ENCODE results near the gene KPRP. TPM values are rescaled to one million over a fixed set of nuclear protein-coding genes. Genes with fewer than 3 reads are reported as not detected.

KPRP gene
- total RNA-seq, 1 donor from 2014 or later: not detected

DNA sequence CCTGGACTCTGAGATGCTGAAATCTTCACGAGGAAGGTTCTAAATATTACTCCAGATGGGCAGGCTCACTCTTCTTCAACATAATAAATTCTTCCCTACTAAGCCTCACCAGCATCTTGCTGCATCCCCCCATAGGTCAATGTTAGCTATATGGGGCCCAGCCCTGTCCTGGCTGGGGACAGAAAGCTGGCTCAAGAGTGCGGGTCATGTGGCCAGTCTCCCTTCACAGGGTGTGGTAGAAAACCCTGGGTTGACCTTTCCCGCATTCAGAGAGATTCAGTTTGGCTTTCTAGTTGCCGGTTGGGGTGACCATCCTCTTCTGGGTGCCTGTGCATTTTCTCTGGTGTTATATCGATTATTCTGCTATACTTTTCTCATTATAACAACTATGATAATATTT, 19.8 kb upstream of the KPRP start:
- no peak for DNase-seq
- no peak overlapping the region for H3K4me3 ChIP-seq
- ATAC-seq: no peak
- H3K4me1 ChIP-seq: no peaks in the 10 kb centered on the region
- H3K27me3 ChIP-seq (ENCODE audit: low read depth): no peaks in the 10 kb centered on the region
- H3K9me3 ChIP-seq: no peaks in the 10 kb centered on the region
- TF ChIP-seq, protein P1, sequence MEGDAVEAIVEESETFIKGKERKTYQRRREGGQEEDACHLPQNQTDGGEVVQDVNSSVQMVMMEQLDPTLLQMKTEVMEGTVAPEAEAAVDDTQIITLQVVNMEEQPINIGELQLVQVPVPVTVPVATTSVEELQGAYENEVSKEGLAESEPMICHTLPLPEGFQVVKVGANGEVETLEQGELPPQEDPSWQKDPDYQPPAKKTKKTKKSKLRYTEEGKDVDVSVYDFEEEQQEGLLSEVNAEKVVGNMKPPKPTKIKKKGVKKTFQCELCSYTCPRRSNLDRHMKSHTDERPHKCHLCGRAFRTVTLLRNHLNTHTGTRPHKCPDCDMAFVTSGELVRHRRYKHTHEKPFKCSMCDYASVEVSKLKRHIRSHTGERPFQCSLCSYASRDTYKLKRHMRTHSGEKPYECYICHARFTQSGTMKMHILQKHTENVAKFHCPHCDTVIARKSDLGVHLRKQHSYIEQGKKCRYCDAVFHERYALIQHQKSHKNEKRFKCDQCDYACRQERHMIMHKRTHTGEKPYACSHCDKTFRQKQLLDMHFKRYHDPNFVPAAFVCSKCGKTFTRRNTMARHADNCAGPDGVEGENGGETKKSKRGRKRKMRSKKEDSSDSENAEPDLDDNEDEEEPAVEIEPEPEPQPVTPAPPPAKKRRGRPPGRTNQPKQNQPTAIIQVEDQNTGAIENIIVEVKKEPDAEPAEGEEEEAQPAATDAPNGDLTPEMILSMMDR (IDR thresholded peaks at IDR 0.05): no peak
- H3K27ac ChIP-seq: no peak overlapping the region
- no peaks in the 10 kb centered on the region for H3K36me3 ChIP-seq
- intact Hi-C loops (cut with DNase I): no loop called here

DNA sequence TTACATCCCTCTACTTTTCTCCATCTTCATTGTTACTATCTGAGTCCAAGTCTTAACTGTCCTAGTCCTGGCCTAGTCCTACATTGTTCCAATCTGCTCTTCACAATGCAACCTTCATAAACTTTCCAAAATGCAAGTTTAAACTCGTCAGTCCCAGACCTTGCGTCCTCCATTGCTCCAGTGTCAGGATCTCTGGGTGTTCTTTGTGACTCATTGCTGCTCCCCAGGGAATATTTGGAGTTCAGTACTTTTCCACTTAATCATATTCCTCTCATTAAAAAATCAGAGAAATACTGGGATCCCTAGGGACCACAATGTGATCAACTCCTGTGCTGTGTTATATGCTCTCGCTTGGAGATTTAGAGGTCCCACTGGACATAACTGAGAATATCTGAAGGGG, 18.0 kb upstream of the KPRP start:
- no peaks in the 10 kb centered on the region for H3K9me3 ChIP-seq
- H3K4me1 ChIP-seq: no peaks in the 10 kb centered on the region
- no peak for ATAC-seq
- no peak overlapping the region for H3K4me3 ChIP-seq
- no peak for DNase-seq
- H3K27me3 ChIP-seq (ENCODE audit: low read depth): no peaks in the 10 kb centered on the region
- TF ChIP-seq, protein P1 (IDR thresholded peaks at IDR 0.05): no peak
- no peaks in the 10 kb centered on the region for H3K36me3 ChIP-seq
- intact Hi-C loops (cut with DNase I): no loop called here
- no peak overlapping the region for H3K27ac ChIP-seq

DNA sequence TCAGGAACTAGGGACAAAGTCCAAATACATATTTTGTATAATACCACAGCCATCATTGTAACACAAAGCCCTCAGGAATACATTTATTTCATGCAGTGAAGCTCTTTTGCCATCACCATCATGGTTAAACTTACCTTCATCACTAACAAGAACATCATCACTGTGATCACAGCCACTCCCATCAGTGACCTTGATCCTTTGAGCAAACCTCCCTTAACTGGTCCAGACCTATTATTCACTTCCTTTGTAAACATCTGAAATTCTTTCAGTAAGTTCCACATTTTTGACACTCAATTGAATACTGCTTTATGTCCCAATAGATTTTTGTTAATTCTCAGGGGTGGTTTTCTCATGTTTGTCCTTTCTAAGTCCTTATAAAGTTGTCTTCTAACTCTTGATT, 16.2 kb upstream of the KPRP start:
- Histone ChIP-seq H3K9me3 (no peaks in the 10 kb centered on the region), H3K27ac (no peak overlapping the region), H3K36me3 (no peaks in the 10 kb centered on the region), H3K4me1 (no peaks in the 10 kb centered on the region), H3K4me3 (no peak overlapping the region), H3K27me3 (ENCODE audit: low read depth) (no peaks in the 10 kb centered on the region)
- no peak for ATAC-seq
- TF ChIP-seq, protein P1 (IDR thresholded peaks at IDR 0.05): no peak
- intact Hi-C loops (cut with DNase I): no loop called here
- DNase-seq: no peak

DNA sequence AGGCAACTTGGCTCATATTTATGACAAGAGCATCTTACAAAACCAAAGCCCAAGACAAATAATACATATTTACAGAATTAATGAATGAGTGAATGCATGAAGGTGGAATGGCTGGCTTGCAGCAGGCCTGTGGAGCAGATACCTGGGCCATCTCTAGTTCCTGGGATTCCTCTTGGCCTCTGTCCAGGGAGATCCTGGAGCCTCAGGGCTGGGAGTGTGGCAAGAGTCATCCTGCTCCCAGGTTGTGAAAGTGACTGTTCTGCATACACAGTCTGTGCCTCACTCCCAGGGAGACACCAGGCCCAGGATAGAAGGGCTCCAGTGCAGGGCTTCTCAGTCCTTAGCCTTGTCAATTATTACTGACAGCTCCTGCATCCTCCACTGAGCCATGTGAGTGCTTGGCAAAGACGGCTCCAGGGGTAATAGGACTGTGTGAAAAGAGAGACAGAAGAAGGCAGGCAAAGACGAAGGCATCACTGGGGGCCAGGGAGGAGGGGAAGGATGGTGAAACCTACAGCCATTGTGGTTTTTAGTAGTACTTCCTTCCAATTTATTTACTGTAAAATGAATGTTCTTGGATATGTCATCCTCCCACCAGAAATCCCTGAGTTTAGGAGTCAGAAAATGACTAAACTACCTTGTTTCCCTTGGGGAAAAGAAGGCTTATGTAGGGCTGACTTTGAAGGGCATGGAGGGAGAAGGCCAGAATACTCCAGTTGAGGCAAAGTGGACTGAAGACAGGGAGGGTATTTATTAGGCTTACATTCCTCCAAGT, 14.3 kb upstream of the KPRP start:
- TF ChIP-seq, protein P1 (IDR thresholded peaks at IDR 0.05): no peak
- DNase-seq (no peak), ATAC-seq (no peak)
- Histone ChIP-seq H3K27ac (no peak overlapping the region), H3K36me3 (no peaks in the 10 kb centered on the region), H3K9me3 (no peaks in the 10 kb centered on the region), H3K4me1 (no peaks in the 10 kb centered on the region), H3K27me3 (ENCODE audit: low read depth) (no peaks in the 10 kb centered on the region), H3K4me3 (no peak overlapping the region)
- intact Hi-C loops (cut with DNase I): no loop called here

DNA sequence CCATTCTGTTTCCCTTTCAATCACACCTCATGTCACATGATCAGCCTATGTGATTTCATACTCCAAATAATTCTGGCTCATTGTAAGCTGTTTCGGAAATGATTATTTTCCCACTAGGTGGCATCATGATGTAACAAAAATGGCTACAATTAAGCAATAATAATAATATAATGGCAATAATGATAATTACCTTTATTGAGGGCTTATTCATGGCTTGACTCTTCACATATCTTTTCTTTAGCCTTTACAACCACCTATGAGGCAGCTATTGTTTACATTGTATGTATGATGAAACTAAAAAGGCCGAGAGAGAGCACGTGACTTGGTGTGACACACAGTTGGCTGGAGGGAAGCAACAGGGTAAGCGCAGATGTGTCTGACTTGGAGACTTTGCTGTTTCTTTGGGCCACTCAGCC, 12.5 kb upstream of the KPRP start:
- Histone ChIP-seq H3K27me3 (ENCODE audit: low read depth) (no peaks in the 10 kb centered on the region), H3K4me3 (no peak overlapping the region), H3K36me3 (no peaks in the 10 kb centered on the region), H3K27ac (no peak overlapping the region), H3K4me1 (no peaks in the 10 kb centered on the region), H3K9me3 (no peaks in the 10 kb centered on the region)
- intact Hi-C loops (cut with DNase I): no loop called here
- no peak for DNase-seq
- no peak for ATAC-seq
- TF ChIP-seq, protein P1 (IDR thresholded peaks at IDR 0.05): no peak

All from lower lobe of right lung (tissue), 2 donors.